ENCODE results near the gene PPFIBP2.

PPFIBP2 gene

GRCh38 chr11:7543302-7543701, 29.5 kb downstream of the PPFIBP2 start:
- in situ Hi-C loops (cut with MboI; ENCODE audit: low sequenced_read_pairs, unreplicated experiment) = no loop called here
- DNase-seq (ENCODE audit: low spot score) = no peak
- TF ChIP-seq, protein P1, sequence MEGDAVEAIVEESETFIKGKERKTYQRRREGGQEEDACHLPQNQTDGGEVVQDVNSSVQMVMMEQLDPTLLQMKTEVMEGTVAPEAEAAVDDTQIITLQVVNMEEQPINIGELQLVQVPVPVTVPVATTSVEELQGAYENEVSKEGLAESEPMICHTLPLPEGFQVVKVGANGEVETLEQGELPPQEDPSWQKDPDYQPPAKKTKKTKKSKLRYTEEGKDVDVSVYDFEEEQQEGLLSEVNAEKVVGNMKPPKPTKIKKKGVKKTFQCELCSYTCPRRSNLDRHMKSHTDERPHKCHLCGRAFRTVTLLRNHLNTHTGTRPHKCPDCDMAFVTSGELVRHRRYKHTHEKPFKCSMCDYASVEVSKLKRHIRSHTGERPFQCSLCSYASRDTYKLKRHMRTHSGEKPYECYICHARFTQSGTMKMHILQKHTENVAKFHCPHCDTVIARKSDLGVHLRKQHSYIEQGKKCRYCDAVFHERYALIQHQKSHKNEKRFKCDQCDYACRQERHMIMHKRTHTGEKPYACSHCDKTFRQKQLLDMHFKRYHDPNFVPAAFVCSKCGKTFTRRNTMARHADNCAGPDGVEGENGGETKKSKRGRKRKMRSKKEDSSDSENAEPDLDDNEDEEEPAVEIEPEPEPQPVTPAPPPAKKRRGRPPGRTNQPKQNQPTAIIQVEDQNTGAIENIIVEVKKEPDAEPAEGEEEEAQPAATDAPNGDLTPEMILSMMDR (IDR thresholded peaks at IDR 0.05; ENCODE audit: borderline replicate concordance, control extremely low read depth, extremely low read depth, insufficient read depth, missing control alignments) = no peak

DNA sequence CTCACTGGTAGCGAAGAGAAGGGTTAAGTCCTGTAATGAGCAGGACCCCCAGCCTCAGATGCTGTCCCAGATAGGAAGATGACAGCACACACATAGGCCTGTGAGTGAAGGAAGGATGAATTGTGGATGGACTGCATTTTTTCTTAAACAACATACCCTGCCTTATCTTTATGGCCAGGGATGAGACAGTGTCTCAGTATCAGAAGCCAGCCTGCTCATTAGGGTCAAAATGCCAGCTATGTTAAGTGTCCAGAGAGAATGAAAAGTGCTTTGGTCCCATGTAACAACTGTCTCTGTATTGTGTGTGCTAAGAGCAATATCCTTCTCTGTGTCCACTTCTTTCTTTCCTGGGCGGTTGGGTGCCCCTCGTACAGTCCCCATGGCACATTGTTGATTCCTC, 30.2 kb downstream of the PPFIBP2 start:
- TF ChIP-seq, protein P1 (IDR thresholded peaks at IDR 0.05; ENCODE audit: borderline replicate concordance, control extremely low read depth, extremely low read depth, insufficient read depth, missing control alignments) = no peak
- in situ Hi-C loops (cut with MboI; ENCODE audit: low sequenced_read_pairs, unreplicated experiment) = no loop called here
- DNase-seq (ENCODE audit: low spot score) = no peak

GRCh38 chr11:7545611-7546010, 31.8 kb downstream of the PPFIBP2 start:
- in situ Hi-C loops (cut with MboI; ENCODE audit: low sequenced_read_pairs, unreplicated experiment) = no loop called here
- DNase-seq (ENCODE audit: low spot score) = no peak
- TF ChIP-seq, protein P1 (IDR thresholded peaks at IDR 0.05; ENCODE audit: borderline replicate concordance, control extremely low read depth, extremely low read depth, insufficient read depth, missing control alignments) = no peak

GRCh38 chr11:7546324-7546791, 32.6 kb downstream of the PPFIBP2 start:
- no peak for DNase-seq (ENCODE audit: low spot score)
- in situ Hi-C loops (cut with MboI; ENCODE audit: low sequenced_read_pairs, unreplicated experiment) = no loop called here
- TF ChIP-seq, protein P1 (IDR thresholded peaks at IDR 0.05; ENCODE audit: borderline replicate concordance, control extremely low read depth, extremely low read depth, insufficient read depth, missing control alignments) = no peak

- TF ChIP-seq, protein P1 (IDR thresholded peaks at IDR 0.05; ENCODE audit: borderline replicate concordance, control extremely low read depth, extremely low read depth, insufficient read depth, missing control alignments) = no peak
- DNase-seq (ENCODE audit: low spot score) = no peak
- in situ Hi-C loops (cut with MboI; ENCODE audit: low sequenced_read_pairs, unreplicated experiment) = no loop called here
These were observed 33.9 kb downstream of the PPFIBP2 start for GRCh38 chr11:7547687-7548086.

GRCh38 chr11:7548659-7549274, 35.0 kb downstream of the PPFIBP2 start:
- in situ Hi-C loops (cut with MboI; ENCODE audit: low sequenced_read_pairs, unreplicated experiment) = no loop called here
- TF ChIP-seq, protein P1 (IDR thresholded peaks at IDR 0.05; ENCODE audit: borderline replicate concordance, control extremely low read depth, extremely low read depth, insufficient read depth, missing control alignments) = peak; percentile 67

More at GRCh38 chr11:7548659-7549274, 35.0 kb downstream of the PPFIBP2 start:
- DNase-seq (ENCODE audit: low spot score) = peak; percentile 47
